Fibroblast of upper back skin (primary cell): ENCODE results near the gene SGO2.
"Not testable (repeated sequence)": the region's sequence is repeated elsewhere in the genome, so short reads cannot be mapped to it uniquely, and the experiment has no call there.

Experiments
- DNase-seq: peaks from one replicate; pipeline ENCODE4 v3.0.0-alpha.2; 2013

Gene SGO2

DNA sequence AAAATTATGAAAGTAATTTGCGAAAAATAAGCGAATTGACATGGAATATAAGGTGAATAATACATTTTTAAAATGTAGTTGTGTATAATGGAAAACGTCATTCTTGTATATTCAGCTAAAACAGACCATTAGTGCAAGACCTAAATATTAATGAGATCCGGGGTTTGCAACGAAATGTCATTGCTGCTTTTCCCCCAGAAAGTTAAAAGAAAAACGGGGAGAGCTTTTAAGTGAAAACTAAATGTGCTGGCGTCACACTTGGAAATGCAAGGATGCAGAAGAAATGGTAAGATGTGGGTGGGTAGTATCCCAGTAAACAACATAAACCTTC, 491 bp upstream of the SGO2 start:
- no peak for DNase-seq

DNA sequence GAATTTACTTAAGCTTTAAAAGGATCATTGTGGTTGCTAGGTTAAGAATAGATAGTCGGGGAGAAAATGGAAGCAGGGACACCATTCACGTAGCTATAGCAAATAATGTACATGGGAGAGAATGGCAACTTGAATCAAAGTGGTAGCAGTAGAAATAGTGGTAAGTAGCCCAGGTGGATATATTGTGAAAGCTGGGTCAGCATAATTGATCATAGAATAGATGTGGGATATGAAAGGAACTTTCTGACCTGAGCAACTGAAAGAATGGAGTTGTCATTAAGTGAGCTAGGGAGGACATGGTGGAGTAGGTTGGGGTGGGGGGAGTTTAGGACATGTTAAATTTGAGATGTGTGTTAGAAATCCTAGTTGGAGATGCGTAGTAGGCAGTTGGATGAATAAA, 2.2 kb downstream of the SGO2 start:
- no peak for DNase-seq

DNA sequence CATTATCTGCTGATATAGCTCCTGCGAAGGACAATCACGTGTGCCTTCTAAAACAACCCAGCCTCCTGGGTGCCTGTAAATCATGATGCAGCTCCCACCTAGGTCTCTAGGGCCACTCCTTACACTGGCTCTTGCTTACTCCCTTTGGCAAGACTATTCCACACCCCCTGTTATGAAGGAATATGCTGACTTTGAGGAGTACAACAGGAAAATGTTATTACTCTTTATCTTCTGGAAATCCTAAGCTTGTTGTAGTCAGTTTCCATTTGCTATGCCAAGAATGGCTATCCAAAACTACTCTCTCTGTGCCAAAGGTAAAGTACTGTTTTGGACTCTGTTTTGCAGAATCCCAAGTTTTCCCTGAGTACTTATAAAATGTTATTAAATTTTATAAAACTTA, 7.7 kb downstream of the SGO2 start:
- no peak for DNase-seq

DNA sequence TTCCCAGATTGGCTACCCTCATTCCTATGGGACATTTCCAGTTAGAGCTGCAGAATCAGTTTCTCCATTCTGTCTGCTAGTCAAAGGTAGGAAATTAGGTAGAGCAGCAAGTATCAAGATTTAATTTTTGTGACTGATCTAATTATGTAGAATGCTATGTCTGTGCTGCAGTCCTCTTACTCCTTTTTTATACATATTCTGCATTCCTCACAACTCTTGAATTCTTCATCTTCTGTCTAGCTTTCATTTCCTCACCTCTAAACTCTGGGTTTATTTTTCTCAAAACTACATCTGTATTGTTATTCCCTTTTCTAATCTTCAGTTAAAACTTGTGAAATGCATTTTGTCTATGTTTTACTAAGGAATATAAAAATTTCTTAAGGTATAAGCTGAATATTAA, 8.6 kb downstream of the SGO2 start:
- no peak for DNase-seq

DNA sequence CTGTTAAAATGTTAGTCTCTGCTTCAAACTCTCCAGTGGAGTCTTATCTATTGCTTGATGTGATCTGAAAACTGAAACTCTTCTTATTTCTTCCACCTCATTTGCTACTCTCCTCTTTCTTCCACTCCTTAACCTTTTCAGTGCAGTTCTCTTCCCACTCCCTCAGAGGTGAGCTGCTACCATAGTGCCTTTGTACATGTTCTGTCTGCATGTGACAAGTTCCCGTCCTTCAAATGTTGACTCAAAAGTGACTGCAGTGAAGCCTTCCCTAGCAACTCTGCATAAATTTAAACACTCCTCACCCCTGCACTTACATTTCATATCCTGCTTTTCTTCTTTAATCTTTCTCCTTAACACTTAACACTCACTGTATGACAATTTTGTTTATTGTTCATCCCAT, 12.1 kb downstream of the SGO2 start:
- DNase-seq = no peak

DNA sequence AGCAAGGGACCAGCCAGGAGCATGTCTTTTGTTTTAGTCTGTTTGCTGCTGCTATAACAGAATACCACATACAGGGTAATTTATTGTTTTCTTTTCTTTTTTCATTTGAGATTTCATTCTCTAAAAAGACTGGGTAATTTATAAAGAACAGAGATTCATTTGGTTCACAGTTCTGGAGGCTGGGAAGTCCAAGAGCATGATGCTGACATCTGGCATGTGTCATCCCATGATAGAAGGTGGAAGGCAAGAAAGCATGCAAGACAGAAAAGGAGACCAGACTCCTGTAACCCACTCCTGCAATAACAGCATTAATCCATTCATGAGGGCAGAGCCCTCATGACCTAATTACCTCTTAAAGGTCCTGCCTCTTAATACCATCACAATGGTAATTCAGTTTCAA, 14.8 kb downstream of the SGO2 start:
- DNase-seq = no peak

DNA sequence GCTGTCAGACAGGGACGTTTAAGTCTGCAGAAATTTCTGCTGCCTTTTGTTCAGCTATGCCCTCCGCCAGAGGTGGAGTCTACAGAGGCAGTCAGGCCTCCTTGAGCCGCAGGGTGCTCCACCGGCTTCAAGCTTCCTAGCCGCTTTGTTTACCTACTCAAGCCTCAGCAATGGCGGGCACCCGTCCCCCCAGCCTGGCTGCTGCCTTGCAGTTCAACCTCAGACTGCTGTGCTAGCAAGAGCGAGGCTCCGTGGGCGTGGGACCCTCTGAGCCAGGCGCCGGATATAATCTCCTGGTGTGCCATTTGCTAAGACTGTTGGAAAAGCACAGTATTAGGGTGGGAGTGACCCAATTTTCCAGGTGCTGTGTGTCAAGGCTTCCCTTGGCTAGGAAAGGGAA, 40.6 kb downstream of the SGO2 start:
- not testable (repeated sequence) for DNase-seq

DNA sequence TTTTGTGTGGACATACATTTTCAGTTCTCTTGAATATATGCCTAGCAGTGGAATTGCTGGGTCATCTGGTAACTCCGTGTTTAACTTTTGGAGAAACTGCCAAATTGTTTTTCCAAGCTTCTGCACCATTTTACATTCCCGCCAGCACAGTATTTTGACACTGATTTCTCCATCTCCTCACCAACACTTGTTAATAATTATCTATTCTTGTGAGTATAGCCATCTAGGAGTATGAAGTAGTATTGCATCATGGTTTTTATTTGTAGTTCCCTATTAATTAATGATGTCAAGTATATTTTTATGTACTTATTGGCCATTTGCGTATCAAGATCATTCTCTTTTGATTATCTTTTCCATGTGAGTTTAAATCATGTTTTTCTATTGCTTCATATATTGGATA, 41.9 kb downstream of the SGO2 start:
- DNase-seq = no peak

DNA sequence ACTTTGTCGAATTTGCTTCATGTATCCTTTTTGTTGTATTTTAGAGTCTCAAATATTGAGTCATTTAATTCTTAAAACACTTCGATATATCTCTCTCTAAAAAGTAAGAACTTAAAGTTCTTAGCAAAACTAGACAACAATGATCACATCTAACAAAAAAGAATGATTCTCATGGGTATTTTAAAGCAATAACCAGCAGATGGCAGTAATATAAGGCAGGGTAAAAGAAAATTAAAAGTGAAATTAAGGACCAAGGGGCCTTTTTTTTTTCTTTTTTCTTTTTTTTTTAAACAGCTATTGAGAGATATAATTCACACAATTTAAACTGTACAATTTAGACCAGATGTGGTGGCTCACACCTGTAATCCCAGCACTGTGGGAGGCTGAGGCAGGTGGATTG, 50.0 kb downstream of the SGO2 start:
- DNase-seq = peak; percentile 22

DNA sequence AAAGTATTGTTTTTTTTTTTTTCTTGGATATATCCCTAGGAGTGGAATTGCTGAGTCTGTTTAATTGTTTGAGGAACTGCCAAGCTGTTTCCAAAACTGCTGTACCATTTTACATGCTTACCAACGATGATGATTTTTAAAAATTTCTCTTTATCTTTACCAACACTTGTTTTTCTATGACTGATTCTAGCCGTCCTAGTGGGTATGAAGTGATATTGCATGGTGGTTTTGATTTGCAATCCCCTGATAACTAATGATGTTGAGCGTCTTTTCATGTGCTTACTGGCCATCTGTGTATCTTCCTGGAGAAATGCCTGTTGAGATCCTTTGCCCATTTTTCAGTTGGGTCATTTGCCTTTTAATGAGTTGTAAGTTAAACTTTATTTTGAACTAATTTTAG, 51.0 kb downstream of the SGO2 start:
- DNase-seq = no peak

DNA sequence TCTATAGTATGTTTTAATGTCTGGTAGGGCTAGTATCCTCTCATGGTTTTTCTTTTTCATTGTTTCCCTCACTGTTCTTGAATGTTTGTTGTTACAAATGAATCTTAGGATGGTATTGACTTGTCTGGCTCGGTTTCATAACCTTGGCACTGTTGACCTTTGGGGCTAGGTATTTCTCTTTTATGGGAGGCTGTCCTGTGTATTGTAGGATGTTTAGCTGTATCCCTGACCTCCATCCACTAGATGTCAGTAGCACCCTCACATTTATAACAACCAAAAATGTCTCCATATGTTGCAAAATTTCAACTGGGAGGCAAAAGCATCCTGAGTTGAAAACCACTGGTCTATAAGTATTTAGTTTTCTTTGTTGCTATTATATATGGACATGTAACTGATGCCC, 52.8 kb downstream of the SGO2 start:
- peak; percentile 49 for DNase-seq

DNA sequence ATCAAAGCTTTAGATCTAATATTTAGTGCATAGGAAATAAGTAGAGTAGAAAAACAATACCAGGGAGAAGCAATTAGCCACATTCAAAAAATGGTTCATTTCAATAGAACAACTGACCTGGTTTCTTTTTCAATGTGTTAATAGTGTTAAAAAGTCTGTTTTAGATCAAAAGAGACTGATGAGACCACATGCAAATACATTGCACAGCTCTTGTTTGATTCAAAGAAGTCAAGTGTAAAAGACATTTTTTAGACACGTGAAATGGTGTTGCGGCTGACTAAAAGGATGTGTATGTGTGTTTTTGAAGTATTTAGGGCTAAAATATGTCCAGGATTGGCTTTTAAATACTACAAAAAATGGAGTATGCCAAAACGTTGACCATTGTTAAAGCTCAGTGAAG, 58.6 kb downstream of the SGO2 start:
- no peak for DNase-seq

DNA sequence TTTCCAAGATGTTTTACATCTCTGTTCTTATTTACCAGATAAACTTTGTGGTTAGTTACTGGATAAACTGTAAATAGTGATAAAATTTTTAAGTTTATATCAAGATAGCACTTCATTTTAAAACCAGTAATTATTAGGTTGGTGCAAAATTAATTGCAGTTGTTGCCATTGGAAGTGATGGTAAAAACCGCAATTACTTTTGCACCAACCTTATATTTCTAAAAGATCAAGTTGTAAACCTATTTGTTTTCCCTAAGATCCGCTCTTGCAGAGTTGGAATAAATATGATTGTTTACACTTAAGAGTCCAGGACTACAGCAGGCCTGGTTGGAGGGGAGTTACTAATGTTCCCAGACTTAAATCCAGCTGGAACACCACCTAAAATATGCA, 59.3 kb downstream of the SGO2 start:
- DNase-seq = no peak

DNA sequence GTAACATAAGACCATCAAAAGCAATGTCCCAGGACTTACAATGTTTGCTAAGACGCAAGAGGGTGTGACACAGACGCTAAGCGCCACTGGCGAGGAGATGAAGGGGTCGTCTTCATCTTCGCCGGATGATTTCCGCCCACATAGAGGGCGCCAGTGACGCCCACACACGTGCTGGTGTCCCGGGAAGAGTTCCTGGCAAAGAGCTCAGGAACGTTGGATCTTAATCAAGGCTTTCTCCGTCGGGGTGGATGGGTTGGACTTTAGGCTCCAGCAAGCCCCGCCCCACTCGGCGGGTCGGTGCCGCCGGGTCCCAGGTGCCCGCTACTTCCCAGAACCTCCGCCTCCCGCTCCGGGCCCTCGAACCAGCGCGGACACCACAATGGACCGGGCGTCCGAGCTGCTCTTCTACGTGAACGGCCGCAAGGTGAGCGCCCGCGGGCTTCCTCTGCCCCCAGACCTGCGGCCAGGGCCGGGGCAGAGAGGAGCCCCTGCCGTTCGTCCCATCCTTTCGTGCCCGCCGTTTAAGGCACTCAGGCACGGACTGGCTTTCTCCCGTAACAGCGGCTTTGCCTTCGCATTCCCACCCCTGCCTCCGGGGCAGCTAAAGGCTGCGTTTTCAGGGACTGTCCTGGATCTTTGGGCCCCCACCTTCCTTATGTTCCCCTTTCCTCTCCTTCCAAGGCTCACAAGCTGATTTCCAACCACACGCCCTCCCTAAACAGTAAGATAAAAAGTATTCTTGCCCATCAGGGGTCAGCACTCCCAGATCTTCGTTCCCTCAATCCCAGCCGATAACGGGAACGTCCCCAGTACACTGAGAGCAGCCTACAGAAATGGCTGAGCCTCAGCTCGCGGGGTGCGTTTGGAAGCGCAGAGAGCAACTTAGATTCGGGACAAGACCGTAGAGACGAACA, 60.0 kb downstream of the SGO2 start, which contains the start of gene AOX1:
AOX1 (plus strand) TSS at position 285 of the 914 bp plus-strand sequence; CDS start at position 380, 95 bp downstream.
- DNase-seq = peak; percentile 57

DNA sequence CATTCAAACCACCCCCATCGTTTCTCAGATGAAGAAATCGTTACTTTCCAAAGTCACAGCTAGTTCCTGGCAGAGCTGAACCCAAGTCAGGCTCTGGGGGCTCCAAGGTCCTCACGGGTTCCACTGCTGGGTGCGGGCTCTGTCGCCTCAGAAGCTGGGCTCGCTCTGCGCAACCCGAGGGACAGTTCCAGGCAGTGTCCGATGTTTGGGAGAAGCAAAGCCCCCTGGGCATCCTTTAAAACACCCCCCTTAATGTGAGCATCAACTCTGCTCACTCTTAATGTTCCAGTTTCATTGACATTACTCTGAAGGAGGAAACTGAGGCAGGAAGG, 60.6 kb downstream of the SGO2 start:
- DNase-seq = no peak

DNA sequence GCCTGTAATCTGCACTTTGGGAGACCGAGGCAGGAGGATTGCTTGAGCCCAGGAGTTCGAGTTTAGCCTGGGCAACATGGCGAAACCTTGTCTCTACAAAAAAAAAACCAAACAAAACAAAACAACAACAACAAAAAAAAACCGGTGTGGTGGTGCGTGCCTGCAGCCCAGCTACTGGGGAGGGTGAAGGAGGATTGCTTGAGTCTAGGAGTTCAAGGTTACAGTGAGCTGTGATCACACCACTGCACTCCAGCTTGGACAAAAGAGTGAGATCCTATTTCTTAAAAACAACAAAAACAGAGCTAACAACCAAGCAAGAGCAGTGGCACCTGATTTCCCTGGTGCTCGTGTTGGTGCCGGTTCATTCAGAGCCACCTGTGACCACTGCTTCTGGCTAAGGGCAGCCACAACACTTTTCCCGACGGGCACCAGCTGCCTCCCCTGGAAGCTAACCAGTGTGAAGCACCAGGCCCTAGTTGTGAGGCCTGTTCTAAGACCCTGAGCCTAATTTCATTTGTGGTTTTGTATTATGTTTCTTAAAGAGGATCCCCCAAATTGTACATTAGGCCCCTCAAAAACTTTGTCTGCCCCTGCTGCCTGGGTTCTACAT, 61.1 kb downstream of the SGO2 start:
- DNase-seq = no peak

DNA sequence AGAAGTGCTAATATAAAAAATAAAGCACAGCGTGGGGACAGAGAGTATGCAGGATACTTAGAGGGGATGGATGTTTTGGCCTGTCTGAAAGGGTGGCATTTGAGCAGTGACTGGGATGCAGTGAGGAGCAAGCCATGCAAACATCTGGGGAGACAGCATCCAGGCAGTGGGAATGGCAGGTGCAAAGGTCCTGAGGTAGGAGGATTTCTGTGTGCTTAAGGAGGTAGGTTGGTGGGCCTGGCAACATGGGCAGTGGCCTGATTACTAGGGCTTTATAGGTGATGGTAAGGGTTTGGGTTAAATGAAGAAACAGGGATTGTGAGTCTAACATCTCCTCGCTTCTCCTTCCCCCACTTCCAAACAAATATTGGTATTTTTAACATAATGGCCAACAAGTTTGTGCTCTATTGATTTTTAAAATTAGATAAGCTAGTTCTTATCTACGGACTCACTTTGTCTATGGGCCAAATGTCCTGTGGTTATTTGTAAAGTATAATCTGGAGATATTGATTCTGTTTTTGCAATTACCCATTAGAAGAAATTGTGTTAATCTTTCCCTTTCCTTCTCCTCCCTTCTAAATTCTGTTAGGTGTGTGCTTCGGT, 62.2 kb downstream of the SGO2 start:
- no peak for DNase-seq

DNA sequence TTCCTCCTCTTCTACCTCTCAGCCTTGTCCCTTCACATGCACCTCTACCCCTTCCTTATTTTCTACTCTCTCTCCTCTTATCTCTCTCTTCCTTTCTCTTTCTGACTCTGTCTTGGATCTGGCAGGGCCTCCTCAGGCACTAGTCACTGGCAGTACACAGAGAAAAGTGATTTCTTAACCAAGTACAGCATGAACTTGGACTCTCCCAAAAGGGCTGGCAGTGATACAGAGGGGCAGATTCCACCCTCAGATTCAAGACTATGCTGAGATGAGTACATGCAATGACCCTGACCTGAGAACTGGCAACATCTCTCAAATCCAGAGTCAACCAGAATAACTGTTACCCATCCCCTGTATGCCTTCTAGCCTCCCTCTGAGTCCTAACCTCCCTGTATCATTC, 64.1 kb downstream of the SGO2 start:
- DNase-seq = no peak

DNA sequence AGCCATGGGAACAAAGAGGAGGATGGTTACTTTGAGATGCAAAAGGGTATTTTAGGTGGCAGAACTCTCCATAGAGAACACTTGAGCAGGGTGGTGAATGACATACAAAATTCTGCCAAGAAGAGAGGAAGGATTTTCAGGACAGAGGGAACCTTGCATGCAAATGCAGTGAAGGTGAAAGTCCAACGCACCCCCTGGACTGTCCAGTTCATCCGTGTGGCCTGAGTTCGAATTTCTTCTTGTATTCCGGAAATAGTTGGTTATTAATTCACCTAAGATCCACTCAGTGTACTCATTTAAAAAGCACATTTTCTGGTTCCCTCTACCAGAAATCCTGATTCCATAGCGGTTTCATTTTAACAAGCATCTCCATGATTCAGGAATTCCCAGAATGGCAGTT, 65.3 kb downstream of the SGO2 start:
- DNase-seq = no peak

DNA sequence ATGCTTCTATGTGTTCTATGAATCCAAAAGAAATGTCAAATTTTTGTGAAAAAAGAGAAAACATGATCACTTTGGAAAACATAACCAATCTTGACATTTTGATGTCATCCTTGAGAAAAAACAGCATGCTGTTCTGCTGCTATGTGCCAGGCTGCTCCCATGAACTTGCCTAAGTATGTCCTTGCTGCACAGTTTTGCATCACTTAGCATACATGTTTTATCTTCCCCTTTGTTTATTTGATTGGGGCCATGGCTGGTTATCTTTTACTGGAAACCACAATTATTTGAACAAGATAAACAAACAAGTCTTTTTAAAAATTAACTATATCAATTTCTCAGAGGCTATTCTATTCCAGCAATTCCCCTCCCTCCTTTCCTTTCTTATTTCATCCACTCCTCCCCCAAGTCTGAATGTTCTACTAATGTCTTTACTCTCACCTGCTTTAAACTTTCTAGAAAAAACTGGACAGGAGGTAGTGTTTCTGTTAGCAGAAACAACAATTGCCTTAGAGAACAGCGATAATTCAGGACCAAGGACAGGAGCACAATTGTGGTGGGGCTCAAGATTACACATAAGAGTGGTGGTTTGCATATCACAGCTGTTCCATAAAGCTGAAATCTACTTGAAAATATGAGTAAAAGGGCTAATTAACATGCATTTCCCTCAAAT, 66.5 kb downstream of the SGO2 start:
- DNase-seq = peak; percentile 36

DNA sequence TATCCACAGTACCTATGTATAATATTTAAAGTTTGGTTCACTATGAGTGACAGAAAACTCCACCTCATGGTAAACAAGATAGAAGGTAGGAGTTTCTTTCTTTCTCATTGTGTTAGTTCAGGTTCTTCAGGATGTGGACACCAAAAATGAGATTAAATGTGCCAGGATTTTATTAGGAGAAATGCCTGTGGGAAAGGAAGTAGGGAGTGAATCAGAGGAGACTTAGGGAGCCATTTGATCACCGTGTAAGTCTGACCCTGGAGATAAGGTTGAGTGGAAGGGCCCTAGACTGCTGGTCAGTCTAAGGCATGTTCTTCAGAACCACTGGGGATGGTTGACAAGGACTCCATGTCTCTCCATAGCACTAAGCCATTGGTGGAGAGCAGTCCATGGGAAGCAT, 67.9 kb downstream of the SGO2 start:
- no peak for DNase-seq

DNA sequence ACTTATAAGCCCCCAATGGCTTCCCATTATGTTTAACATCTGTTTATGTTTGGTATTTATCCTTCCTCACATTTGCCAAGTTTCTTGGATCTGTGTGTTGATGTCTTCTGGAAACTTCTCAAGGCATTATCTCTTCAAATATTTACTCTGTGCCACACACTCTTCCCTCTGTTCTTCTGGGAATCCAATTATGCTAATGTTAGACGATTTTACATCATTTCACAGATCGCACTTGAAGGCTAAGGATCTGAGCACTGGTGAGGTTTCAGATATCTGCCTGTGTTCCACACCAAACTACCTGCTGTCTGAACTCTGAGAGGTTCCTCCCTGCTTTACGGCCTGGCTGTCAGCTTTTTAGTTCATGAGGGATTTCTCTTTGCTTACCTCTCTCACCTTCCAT, 69.9 kb downstream of the SGO2 start:
- no peak for DNase-seq

DNA sequence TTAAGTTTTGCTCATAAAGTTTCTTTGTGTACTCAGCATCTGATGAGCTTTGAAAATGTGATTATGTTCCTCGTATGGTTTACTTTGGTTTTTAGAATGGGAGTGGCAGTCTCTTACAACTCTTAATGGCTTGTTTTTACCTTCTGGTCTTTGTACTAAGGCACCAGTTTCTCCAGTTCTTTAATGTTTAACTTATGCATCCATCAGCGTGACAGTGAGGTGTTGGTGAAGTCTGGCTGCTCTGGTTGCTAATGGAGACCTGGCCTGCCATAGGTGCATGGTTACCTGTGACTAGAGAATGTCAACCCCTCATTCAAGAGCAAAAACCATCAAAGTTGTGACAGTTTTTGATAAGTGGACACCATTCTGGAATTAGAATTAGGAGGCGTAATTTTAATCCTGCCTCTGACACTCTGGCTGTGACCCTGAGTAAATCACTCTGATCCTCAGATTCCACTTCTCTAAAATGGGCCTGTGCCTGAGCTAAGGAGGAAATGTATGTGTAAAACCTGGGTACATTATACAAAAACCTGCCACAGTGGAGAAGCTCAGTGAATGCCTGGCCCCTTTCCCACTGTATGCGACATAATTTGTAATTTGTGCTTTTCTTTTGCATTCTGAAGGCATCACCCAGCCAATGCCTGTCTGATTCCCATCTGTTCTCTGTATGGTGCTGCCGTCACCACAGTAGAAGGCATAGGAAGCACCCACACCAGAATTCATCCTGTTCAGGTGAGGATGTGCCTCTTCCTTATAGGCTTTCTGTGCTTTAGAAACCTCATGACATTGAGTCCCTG, 71.0 kb downstream of the SGO2 start:
- DNase-seq = no peak
